Neural cell (in vitro differentiated cells): Measurements from ENCODE around the gene CNTNAP5. TPM values are rescaled to one million over a fixed set of nuclear protein-coding genes. Genes with fewer than 3 reads are reported as not detected.

Experiments used
- H2AFZ ChIP-seq: fragments of 200-600, 300-800 bp; sonication (generic), shearing (Covaris generic); 2 replicates; pipeline ENCODE4 v1.6.0; 2014; ENCODE audit warnings: low read depth, mild to moderate bottlenecking, antibody characterized with exemption, low read length, moderate library complexity
- H3F3A ChIP-seq: fragments of 200-600 bp; shearing (Covaris generic); 2 replicates; pipeline ENCODE4 v1.6.1; 2016; ENCODE audit warnings: mild to moderate bottlenecking, moderate library complexity, mixed read lengths, antibody characterized with exemption, low read length; ENCODE audit not compliant: insufficient read depth, poor library complexity, severe bottlenecking
- H3K27ac ChIP-seq: fragments of 200-600, 300-800 bp; sonication (generic), shearing (Covaris generic); 2 replicates; pipeline ENCODE4 v1.5.1; 2014; ENCODE audit warnings: mild to moderate bottlenecking, low read length, moderate library complexity
- H3K27me3 ChIP-seq: fragments of 300-800, 200-600 bp; sonication (generic), shearing (Covaris generic); 2 replicates; pipeline ENCODE4 v1.6.0; 2014; ENCODE audit warnings: mild to moderate bottlenecking, low read depth, low read length, moderate library complexity; ENCODE audit not compliant: insufficient read depth
- H3K36me3 ChIP-seq: fragments of 300-800, 200-600 bp; sonication (generic), shearing (Covaris generic); 2 replicates; pipeline ENCODE4 v1.5.1; 2014; ENCODE audit warnings: mild to moderate bottlenecking, antibody characterized with exemption, low read length, moderate library complexity; ENCODE audit not compliant: insufficient read depth
- H3K4me2 ChIP-seq: fragments of 300-800, 200-600 bp; sonication (generic), shearing (Covaris generic); 2 replicates; pipeline ENCODE4 v1.6.0; 2014; ENCODE audit warnings: mild to moderate bottlenecking, low read length
- H3K4me3 ChIP-seq: fragments of 300-800, 200-600 bp; sonication (generic), shearing (Covaris generic); 2 replicates; pipeline ENCODE4 v1.5.1; 2014; ENCODE audit warnings: mild to moderate bottlenecking, low read length, moderate library complexity
- H3K79me2 ChIP-seq: fragments of 200-600 bp; shearing (Covaris generic); replicated peaks from 2 replicates; pipeline ENCODE4 v1.6.0; 2014; ENCODE audit warnings: mild to moderate bottlenecking, low read length, moderate library complexity; ENCODE audit not compliant: insufficient read depth
- H3K9ac ChIP-seq: fragments of 300-800, 200-600 bp; sonication (generic), shearing (Covaris generic); 2 replicates; pipeline ENCODE4 v1.6.1; 2016; ENCODE audit warnings: mild to moderate bottlenecking, low read length, mixed read lengths
- H3K9me2 ChIP-seq: fragments of 200-600 bp; shearing (Covaris generic); 2 replicates; pipeline ENCODE4 v1.6.1; 2016; ENCODE audit warnings: mild to moderate bottlenecking, low read length, mixed read lengths; ENCODE audit not compliant: insufficient read depth
- H3K9me3 ChIP-seq: fragments of 200-600, 300-800 bp; sonication (generic), shearing (Covaris generic); 2 replicates; pipeline ENCODE4 v1.6.1; 2016; ENCODE audit warnings: mild to moderate bottlenecking, mixed run types, low read length, moderate library complexity, mixed read lengths
- H4K20me1 ChIP-seq: fragments of 200-600 bp; shearing (Covaris generic); 2 replicates; pipeline ENCODE4 v1.6.1; 2016; ENCODE audit warnings: mild to moderate bottlenecking, mixed run types; ENCODE audit not compliant: insufficient read depth
- CTCF ChIP-seq: fragments of 450-650 bp; IDR thresholded peaks from 2 replicates; pipeline ENCODE4 v1.5.1; 2014; ENCODE audit warnings: antibody characterized with exemption, mild to moderate bottlenecking, moderate library complexity; ENCODE audit not compliant: poor library complexity, severe bottlenecking
- EP300 ChIP-seq: fragments of 450-650 bp; conservative IDR thresholded peaks from 2 replicates; pipeline ENCODE4 v1.6.1; 2014; ENCODE audit warnings: antibody characterized with exemption, mild to moderate bottlenecking, moderate library complexity; ENCODE audit not compliant: poor library complexity, severe bottlenecking
- EZH2 ChIP-seq: fragments of 200-600, 300-800 bp; shearing (Covaris generic), sonication (generic); IDR thresholded peaks from 2 replicates; pipeline ENCODE4 v1.6.1; 2014; ENCODE audit warnings: antibody characterized with exemption, low read length, borderline replicate concordance, mild to moderate bottlenecking; ENCODE audit not compliant: insufficient read depth, poor library complexity, severe bottlenecking
- MXI1 ChIP-seq: fragments of 450-650 bp; conservative IDR thresholded peaks from 2 replicates; pipeline ENCODE4 v1.6.1; 2014; ENCODE audit warnings: antibody characterized with exemption, mild to moderate bottlenecking; ENCODE audit not compliant: poor library complexity, severe bottlenecking
- POLR2AphosphoS5 ChIP-seq: IDR thresholded peaks from 2 replicates; pipeline ENCODE4 v1.6.1; 2012
- RAD21 ChIP-seq: fragments of 450-650 bp; conservative IDR thresholded peaks from 2 replicates; pipeline ENCODE4 v1.6.1; 2014; ENCODE audit warnings: antibody characterized with exemption, mild to moderate bottlenecking, moderate library complexity
- REST ChIP-seq: IDR thresholded peaks from 2 replicates; pipeline ENCODE4 v1.6.1; 2012; ENCODE audit warnings: borderline replicate concordance
- SMC3 ChIP-seq: fragments of 450-650 bp; conservative IDR thresholded peaks from 2 replicates; pipeline ENCODE4 v1.6.1; 2014; ENCODE audit warnings: antibody characterized with exemption, mild to moderate bottlenecking, moderate library complexity; ENCODE audit not compliant: poor library complexity
- TAF1 ChIP-seq: IDR thresholded peaks from 2 replicates; pipeline ENCODE4 v1.6.1; 2012; ENCODE audit warnings: low read depth
- polyA plus RNA-seq: library from polyadenylated mRNA; depleted of rRNA; stranded (reverse); fragments of >200 nt; gene quantifications from 2 replicates; pipeline ENCODE4 v1.2.3, GENCODE V29; 2014

CNTNAP5 gene
- polyA plus RNA-seq, 1 donor from 2014 or later = 19.3 TPM

GRCh38 chr2:124315221-124315880 lies 290.3 kb downstream of the CNTNAP5 start:
- no peaks in the 10 kb centered on the region for H3K9me3 ChIP-seq

GRCh38 chr2:124316133-124316532 lies 291.0 kb downstream of the CNTNAP5 start:
- Histone ChIP-seq H3K27ac (no peak overlapping the region), H3K9me3 (no peaks in the 10 kb centered on the region), H3F3A (peaks cover 5% of the 10 kb centered on the region), H4K20me1 (no peaks in the 10 kb centered on the region), H2AFZ (no peak overlapping the region), H3K36me3 (no peaks in the 10 kb centered on the region), H3K79me2 (no peaks in the 10 kb centered on the region), H3K9ac (no peak overlapping the region), H3K27me3 (no peaks in the 10 kb centered on the region), H3K4me3 (no peak overlapping the region), H3K4me2 (no peak overlapping the region), H3K9me2 (no peaks in the 10 kb centered on the region)
- TF ChIP-seq SMC3 = no peak
- TF ChIP-seq EZH2 = no peak
- TF ChIP-seq MXI1 = no peak
- TF ChIP-seq POLR2AphosphoS5 = no peak
- TF ChIP-seq CTCF = no peak
- no peak for TF ChIP-seq TAF1
- TF ChIP-seq RAD21 = no peak

More at GRCh38 chr2:124315221-124315880, 290.3 kb downstream of the CNTNAP5 start:
- Histone ChIP-seq H4K20me1 (no peaks in the 10 kb centered on the region), H3K9me2 (no peaks in the 10 kb centered on the region), H3K4me3 (no peak overlapping the region), H3K27me3 (no peaks in the 10 kb centered on the region), H3K27ac (no peak overlapping the region), H2AFZ (no peak overlapping the region), H3K36me3 (no peaks in the 10 kb centered on the region), H3F3A (peaks cover under 1% of the 10 kb centered on the region), H3K9ac (no peak overlapping the region), H3K79me2 (no peaks in the 10 kb centered on the region), H3K4me2 (no peak overlapping the region)
- TF ChIP-seq EZH2 = no peak
- no peak for TF ChIP-seq CTCF
- no peak for TF ChIP-seq EP300
- TF ChIP-seq MXI1 = no peak
- TF ChIP-seq TAF1 = no peak
- no peak for TF ChIP-seq SMC3
- no peak for TF ChIP-seq REST
- TF ChIP-seq POLR2AphosphoS5 = no peak
- no peak for TF ChIP-seq RAD21
